Hypothalamus (tissue), 51 donors: ENCODE data around the gene ANKLE2.
"Not testable (repeated sequence)": the region's sequence is repeated elsewhere in the genome, so short reads cannot be mapped to it uniquely, and the experiment has no call there.

Source experiments
- DNase-seq, 51 donors: peaks; one replicate each; lab custom pipeline; 2025; lab: John Stamatoyannopoulos, UW

Gene ANKLE2

GRCh38 chr12:132753670-132754069, 8.0 kb downstream of the ANKLE2 start:
- not testable (repeated sequence) for DNase-seq

GRCh38 chr12:132748319-132748718, 13.3 kb downstream of the ANKLE2 start:
- DNase-seq: no peak

- no peak for DNase-seq
Measured at GRCh38 chr12:132747896-132748295, 13.7 kb downstream of the ANKLE2 start.

GRCh38 chr12:132747395-132747794, 14.2 kb downstream of the ANKLE2 start:
- DNase-seq: no peak

- DNase-seq: no peak
Measured at GRCh38 chr12:132746613-132747012, 15.0 kb downstream of the ANKLE2 start.

- DNase-seq: no peak
Measured at GRCh38 chr12:132743831-132744230, 17.8 kb downstream of the ANKLE2 start.

GRCh38 chr12:132741620-132742019, 20.0 kb downstream of the ANKLE2 start:
- DNase-seq: no peak

GRCh38 chr12:132740652-132741051, 21.0 kb downstream of the ANKLE2 start:
- no peak for DNase-seq

- DNase-seq: no peak
Measured at GRCh38 chr12:132740313-132740646, 21.4 kb downstream of the ANKLE2 start.

- no peak for DNase-seq
Measured at GRCh38 chr12:132739600-132740312, 21.9 kb downstream of the ANKLE2 start.

- DNase-seq: no peak
Measured at GRCh38 chr12:132736913-132737312, 24.7 kb downstream of the ANKLE2 start.

GRCh38 chr12:132736378-132736777, 25.3 kb downstream of the ANKLE2 start:
- DNase-seq: no peak

- DNase-seq: no peak
Measured at GRCh38 chr12:132735496-132735895, 26.1 kb downstream of the ANKLE2 start.

GRCh38 chr12:132734206-132734605, 27.4 kb downstream of the ANKLE2 start:
- DNase-seq: no peak

- no peak for DNase-seq
Measured at GRCh38 chr12:132731574-132731973, 30.1 kb downstream of the ANKLE2 start.

GRCh38 chr12:132730353-132730752, 31.3 kb downstream of the ANKLE2 start:
- no peak for DNase-seq

- DNase-seq: peak in 1 of 51 donors; percentile 23
Measured at GRCh38 chr12:132729541-132730320, 31.9 kb downstream of the ANKLE2 start.

GRCh38 chr12:132728502-132728901, 33.1 kb downstream of the ANKLE2 start:
- DNase-seq: no peak

GRCh38 chr12:132727091-132727794, 34.4 kb downstream of the ANKLE2 start:
- no peak for DNase-seq

GRCh38 chr12:132726386-132726785, 35.2 kb downstream of the ANKLE2 start:
- DNase-seq: peak in 1 of 51 donors; percentile 5

- no peak for DNase-seq
Measured at GRCh38 chr12:132724506-132725241, 37.0 kb downstream of the ANKLE2 start.
